OCI-M2 (cell line): ENCODE results near the gene FRMD3.
"Not testable (repeated sequence)": the region's sequence is repeated elsewhere in the genome, so short reads cannot be mapped to it uniquely, and the experiment has no call there.

Experiments
- DNase-seq: peaks from one replicate; lab custom pipeline; 2025; ENCODE audit not compliant: unreplicated experiment; lab: John Stamatoyannopoulos, UW

The FRMD3 gene

GRCh38 chr9:83523684-83524083 is 14.5 kb downstream of the FRMD3 start:
- DNase-seq: no peak

GRCh38 chr9:83521411-83521810 is 16.8 kb downstream of the FRMD3 start:
- no peak for DNase-seq

- DNase-seq: no peak
Observed at GRCh38 chr9:83521011-83521410, 17.2 kb downstream of the FRMD3 start.

GRCh38 chr9:83520292-83520691 is 17.9 kb downstream of the FRMD3 start:
- DNase-seq: no peak

- not testable (repeated sequence) for DNase-seq
Observed at GRCh38 chr9:83517980-83518379, 20.2 kb downstream of the FRMD3 start.

GRCh38 chr9:83514767-83515166 is 23.4 kb downstream of the FRMD3 start:
- DNase-seq: no peak

GRCh38 chr9:83512621-83513020 is 25.6 kb downstream of the FRMD3 start:
- no peak for DNase-seq

GRCh38 chr9:83511051-83511450 is 27.1 kb downstream of the FRMD3 start:
- no peak for DNase-seq

GRCh38 chr9:83509402-83509801 is 28.8 kb downstream of the FRMD3 start:
- no peak for DNase-seq

- DNase-seq: no peak
Observed at GRCh38 chr9:83508067-83508466, 30.1 kb downstream of the FRMD3 start.

GRCh38 chr9:83505282-83505681 is 32.9 kb downstream of the FRMD3 start:
- DNase-seq: no peak

- DNase-seq: no peak
Observed at GRCh38 chr9:83503866-83504265, 34.3 kb downstream of the FRMD3 start.

- no peak for DNase-seq
Observed at GRCh38 chr9:83501565-83501964, 36.6 kb downstream of the FRMD3 start.

- no peak for DNase-seq
Observed at GRCh38 chr9:83497441-83497840, 40.8 kb downstream of the FRMD3 start.

- no peak for DNase-seq
Observed at GRCh38 chr9:83491995-83492394, 46.2 kb downstream of the FRMD3 start.

- DNase-seq: no peak
Observed at GRCh38 chr9:83491413-83491812, 46.8 kb downstream of the FRMD3 start.

GRCh38 chr9:83489961-83490360 is 48.2 kb downstream of the FRMD3 start:
- no peak for DNase-seq

- DNase-seq: no peak
Observed at GRCh38 chr9:83484990-83485389, 53.2 kb downstream of the FRMD3 start.

GRCh38 chr9:83483223-83483622 is 55.0 kb downstream of the FRMD3 start:
- no peak for DNase-seq

GRCh38 chr9:83479765-83480164 is 58.4 kb downstream of the FRMD3 start:
- no peak for DNase-seq

GRCh38 chr9:83477571-83477970 is 60.6 kb downstream of the FRMD3 start:
- DNase-seq: no peak

- DNase-seq: no peak
Observed at GRCh38 chr9:83477120-83477519, 61.1 kb downstream of the FRMD3 start.

GRCh38 chr9:83476513-83476912 is 61.7 kb downstream of the FRMD3 start:
- no peak for DNase-seq

GRCh38 chr9:83475741-83476140 is 62.5 kb downstream of the FRMD3 start:
- no peak for DNase-seq
